ENCODE data around the gene HSPB8.

HSPB8 gene, protein sequence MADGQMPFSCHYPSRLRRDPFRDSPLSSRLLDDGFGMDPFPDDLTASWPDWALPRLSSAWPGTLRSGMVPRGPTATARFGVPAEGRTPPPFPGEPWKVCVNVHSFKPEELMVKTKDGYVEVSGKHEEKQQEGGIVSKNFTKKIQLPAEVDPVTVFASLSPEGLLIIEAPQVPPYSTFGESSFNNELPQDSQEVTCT

DNA sequence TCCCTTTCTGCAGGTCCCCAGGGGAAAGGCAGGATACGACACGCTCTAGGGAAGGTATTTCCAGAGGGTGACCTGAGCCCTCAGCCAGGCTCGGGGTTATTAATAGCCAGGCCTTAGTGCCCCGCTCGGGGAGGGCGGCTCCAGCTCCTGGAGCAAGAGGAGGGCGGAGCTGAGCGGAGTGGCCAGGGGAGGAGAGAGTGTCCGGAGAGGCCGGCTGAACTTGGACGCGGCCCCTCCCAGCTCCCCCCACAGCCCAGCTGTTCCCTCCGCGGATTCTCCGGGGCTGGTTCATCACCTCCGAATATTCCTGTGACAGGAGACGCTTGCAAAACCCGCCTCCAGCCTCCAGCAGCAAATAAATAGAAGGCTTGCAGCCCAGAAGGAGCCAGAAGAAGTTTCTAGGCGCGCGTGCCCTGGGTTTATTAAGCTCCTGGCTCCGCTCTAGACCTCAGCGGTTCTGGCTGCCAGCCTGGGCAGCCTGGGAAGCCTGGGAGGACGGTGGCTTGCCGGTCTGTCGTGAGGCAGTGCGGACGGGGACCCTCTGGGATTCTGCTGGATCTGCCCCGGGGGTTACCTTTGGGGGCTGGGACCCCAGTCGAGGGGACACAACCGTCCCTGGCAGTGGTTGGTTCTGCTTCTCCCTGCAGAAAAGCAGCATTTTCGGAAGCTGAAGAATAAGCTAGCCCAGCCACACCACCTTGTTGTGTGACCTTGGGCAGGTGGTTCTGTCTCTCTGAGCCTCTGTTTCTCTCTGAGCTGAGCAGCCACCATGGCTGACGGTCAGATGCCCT is at the start of gene HSPB8:
Gene HSPB8 (plus strand): TSS at position 388 of the 791 bp plus-strand sequence. CDS start 382 bp downstream, at position 770.
- TF ChIP-seq CTCF (conservative IDR thresholded peaks at IDR 0.05) (no peak), ZFX (IDR thresholded peaks at IDR 0.05) (no peak)
- H3K27ac ChIP-seq: no peak within 1 kb of the TSS

DNA sequence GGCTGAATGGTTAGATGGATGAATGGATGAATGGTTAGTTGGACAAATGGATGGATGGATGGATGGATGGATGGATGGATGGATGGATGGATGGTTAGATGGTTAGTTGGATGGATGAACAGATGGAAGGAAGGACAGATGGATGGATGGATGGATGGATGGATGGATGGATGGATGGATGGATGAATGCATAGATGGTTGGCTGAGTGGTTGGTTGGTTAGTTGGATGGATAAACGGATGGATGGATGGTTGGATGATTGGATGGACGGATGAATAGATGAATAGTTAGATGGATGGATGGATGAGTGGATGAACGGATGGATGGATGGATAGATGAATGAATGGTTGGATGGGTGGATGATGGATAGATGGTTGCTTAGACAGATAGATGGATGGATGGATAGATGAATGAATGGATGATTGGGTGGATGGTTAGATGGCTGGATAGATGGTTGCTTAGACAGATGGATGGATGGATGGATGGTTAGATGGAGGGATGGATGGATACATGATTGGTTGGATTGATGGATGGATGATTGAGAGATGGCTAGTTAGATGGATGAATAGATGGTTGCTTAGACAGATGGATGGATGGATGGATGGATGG is 48.8 kb upstream of the HSPB8 start:
- no peak for TF ChIP-seq ZFX (IDR thresholded peaks at IDR 0.05)
- no peak for TF ChIP-seq CTCF (conservative IDR thresholded peaks at IDR 0.05)
- H3K27ac ChIP-seq: no peak overlapping the region

DNA sequence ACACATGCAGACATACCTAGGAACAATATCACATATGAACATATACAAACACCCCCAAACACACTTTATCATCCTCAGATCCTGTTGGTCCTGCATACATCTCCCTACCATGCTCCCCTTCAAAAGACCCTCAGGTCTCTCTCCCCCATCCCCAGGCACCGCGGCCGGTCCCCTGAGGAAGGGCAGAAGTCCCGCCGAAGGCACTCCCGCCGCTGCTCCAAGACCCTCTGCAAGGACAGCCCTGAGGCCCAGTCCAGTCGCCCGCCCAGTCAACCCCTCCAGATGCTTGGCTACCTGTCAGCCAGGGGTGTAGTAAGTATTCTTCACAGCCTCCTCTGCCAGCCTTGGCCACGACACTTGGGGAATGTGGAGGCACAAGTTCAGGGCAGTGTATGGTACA is 48.2 kb upstream of the HSPB8 start:
- TF ChIP-seq ZFX (IDR thresholded peaks at IDR 0.05): no peak
- TF ChIP-seq CTCF (conservative IDR thresholded peaks at IDR 0.05): no peak
- H3K27ac ChIP-seq: no peak overlapping the region

DNA sequence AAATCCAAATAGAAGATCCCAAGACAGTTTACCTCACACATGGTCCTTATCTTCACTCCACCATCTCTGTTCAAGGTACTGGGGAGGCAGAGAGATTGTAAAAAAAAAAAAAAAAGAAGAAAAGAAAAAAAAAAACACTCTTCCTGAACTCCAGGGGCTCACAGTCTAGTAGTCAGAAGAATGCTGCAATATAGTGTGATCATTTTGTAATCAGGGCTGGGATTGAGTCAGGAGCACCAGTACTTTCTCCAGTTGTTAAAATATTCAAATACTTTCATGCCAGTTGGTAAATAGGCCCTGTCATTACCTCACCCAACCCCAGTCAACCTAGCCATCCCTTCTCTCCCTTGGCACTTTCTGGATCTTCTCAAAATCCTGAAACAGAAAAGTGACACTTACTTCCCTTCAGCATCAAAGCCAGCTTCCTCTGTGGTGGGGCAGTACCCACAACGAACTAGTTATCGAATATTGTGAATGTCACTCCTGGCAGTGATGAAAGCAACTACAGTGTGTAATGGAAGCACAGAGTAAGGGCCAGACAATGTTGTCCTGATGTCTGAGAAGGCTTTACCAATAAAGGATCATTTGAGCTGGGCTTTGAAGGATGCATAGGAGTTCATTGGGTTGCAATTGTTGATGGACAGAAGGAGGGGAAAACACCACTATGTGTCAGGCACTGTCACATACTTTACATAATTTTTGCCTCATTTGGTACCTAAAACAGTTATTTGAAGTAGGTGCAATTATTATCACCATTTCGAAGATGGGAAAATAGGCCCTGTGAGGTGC is 44.3 kb upstream of the HSPB8 start:
- H3K27ac ChIP-seq: no peak overlapping the region
- no peak for TF ChIP-seq CTCF (conservative IDR thresholded peaks at IDR 0.05)
- no peak for TF ChIP-seq ZFX (IDR thresholded peaks at IDR 0.05)

GRCh38 chr12:119136811-119137410 is 41.8 kb upstream of the HSPB8 start:
- H3K27ac ChIP-seq: no peak overlapping the region
- TF ChIP-seq ZFX (IDR thresholded peaks at IDR 0.05) (no peak), CTCF (conservative IDR thresholded peaks at IDR 0.05) (no peak)

DNA sequence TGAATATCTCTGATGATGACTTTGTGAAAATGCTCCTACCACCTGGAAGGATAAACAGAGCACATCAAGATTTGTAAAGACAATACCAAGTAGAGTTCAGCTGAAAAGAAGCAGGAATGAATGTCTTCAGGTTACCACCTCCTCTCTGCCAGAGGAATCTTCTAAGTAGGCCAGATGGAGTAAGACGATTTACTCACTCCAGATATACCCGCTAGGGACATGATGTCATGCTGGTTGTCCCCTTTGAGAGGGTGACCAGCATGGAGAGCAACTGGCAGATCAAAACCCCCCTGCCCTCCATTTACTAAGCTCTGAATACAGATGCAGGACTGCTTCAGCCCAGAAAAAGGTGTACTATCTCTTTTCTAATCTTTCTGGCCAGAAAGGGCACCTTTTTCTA is 39.3 kb upstream of the HSPB8 start:
- no peak for TF ChIP-seq ZFX (IDR thresholded peaks at IDR 0.05)
- TF ChIP-seq CTCF (conservative IDR thresholded peaks at IDR 0.05): no peak

More for the DNA sequence above, 39.3 kb upstream of the HSPB8 start:
- no peak overlapping the region for H3K27ac ChIP-seq
